GM12892 (cell line): Measurements from ENCODE around the gene LGALS13.

Source experiments
- POLR2A ChIP-seq: IDR thresholded peaks from 2 replicates; pipeline ENCODE4 v1.6.1; 2011; ENCODE audit warnings: low read depth, low read length, control low read depth
- TAF1 ChIP-seq: IDR thresholded peaks from 2 replicates; pipeline ENCODE4 v1.6.1; 2011; ENCODE audit warnings: low read depth, mild to moderate bottlenecking, control low read depth, low read length, borderline replicate concordance

DNA sequence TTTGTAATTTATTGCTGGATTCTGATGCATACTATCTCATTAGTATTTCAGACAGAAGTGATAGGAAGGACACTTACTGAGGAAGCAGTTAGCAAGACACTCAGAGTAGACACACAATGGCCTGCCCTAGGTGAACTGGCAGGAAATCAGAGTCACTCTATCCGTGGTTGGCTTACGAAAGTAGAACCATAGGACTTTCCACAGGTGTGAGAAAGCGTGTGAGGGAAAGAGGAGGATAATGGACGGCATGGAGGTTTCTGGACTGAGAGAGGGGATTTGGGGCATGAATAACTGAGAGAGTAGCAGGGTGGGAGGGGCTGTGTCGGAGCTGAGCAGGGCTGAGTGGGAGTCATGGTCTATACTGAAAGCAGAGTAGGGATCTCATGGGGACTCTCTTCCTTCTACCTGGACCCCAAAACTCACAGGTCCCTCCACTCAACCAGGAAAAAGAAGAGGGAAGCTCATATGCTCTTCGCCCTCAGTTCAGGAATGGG, 43.7 kb upstream of the LGALS13 start:
- TF ChIP-seq TAF1 (no peak), POLR2A (no peak)
